Activated CD4-positive, alpha-beta T cell treated with anti-CD3 and anti-CD28 coated beads for 48 hours (primary cell): Measurements from ENCODE around the gene KCNH1.
"Not testable (repeated sequence)": the region's sequence is repeated elsewhere in the genome, so short reads cannot be mapped to it uniquely, and the experiment has no call there.

Experiments used
- DNase-seq: peaks from one replicate; pipeline ENCODE4 v3.0.0-alpha.2; 2020

Gene KCNH1

GRCh38 chr1:210678306-210678705 lies 455.6 kb downstream of the KCNH1 start:
- no peak for DNase-seq

- no peak for DNase-seq
Observed at GRCh38 chr1:210677533-210677932, 456.4 kb downstream of the KCNH1 start.

GRCh38 chr1:210676539-210676938 lies 457.4 kb downstream of the KCNH1 start:
- no peak for DNase-seq

GRCh38 chr1:210674151-210674550 lies 459.8 kb downstream of the KCNH1 start:
- DNase-seq: no peak

- no peak for DNase-seq
Observed at GRCh38 chr1:210669951-210670350, 464.0 kb downstream of the KCNH1 start.

GRCh38 chr1:210663730-210664573 lies 470.0 kb downstream of the KCNH1 start:
- no peak for DNase-seq

- DNase-seq: no peak
Observed at GRCh38 chr1:210662291-210663050, 471.5 kb downstream of the KCNH1 start.

GRCh38 chr1:210661520-210661919 lies 472.4 kb downstream of the KCNH1 start:
- not testable (repeated sequence) for DNase-seq

GRCh38 chr1:210657806-210658205 lies 476.1 kb downstream of the KCNH1 start:
- no peak for DNase-seq

GRCh38 chr1:210655511-210655910 lies 478.4 kb downstream of the KCNH1 start:
- DNase-seq: no peak

- peak; percentile 14 for DNase-seq
Observed at GRCh38 chr1:210654176-210654981, 479.6 kb downstream of the KCNH1 start.

GRCh38 chr1:210653771-210654170 lies 480.2 kb downstream of the KCNH1 start:
- no peak for DNase-seq

GRCh38 chr1:210652329-210652954 lies 481.5 kb downstream of the KCNH1 start:
- no peak for DNase-seq

GRCh38 chr1:210650403-210650802 lies 483.5 kb downstream of the KCNH1 start:
- no peak for DNase-seq

GRCh38 chr1:210648588-210649269 lies 485.2 kb downstream of the KCNH1 start:
- DNase-seq: no peak

GRCh38 chr1:210647406-210648333 lies 486.3 kb downstream of the KCNH1 start:
- no peak for DNase-seq

- no peak for DNase-seq
Observed at GRCh38 chr1:210646258-210646616, 487.7 kb downstream of the KCNH1 start.

- DNase-seq: no peak
Observed at GRCh38 chr1:210645582-210646257, 488.2 kb downstream of the KCNH1 start.

GRCh38 chr1:210641582-210641981 lies 492.4 kb downstream of the KCNH1 start:
- no peak for DNase-seq

GRCh38 chr1:210635108-210635507 lies 498.8 kb downstream of the KCNH1 start:
- no peak for DNase-seq
